ENCODE data around the gene BHMT. TPM values are rescaled to one million over a fixed set of nuclear protein-coding genes. Genes with fewer than 3 reads are reported as not detected.
"Not testable (repeated sequence)": the region's sequence is repeated elsewhere in the genome, so short reads cannot be mapped to it uniquely, and the experiment has no call there.

BHMT gene
- total and polyA plus RNA-seq, 2 experiments from 2014 or later: 2.6 to 4.2 TPM

DNA sequence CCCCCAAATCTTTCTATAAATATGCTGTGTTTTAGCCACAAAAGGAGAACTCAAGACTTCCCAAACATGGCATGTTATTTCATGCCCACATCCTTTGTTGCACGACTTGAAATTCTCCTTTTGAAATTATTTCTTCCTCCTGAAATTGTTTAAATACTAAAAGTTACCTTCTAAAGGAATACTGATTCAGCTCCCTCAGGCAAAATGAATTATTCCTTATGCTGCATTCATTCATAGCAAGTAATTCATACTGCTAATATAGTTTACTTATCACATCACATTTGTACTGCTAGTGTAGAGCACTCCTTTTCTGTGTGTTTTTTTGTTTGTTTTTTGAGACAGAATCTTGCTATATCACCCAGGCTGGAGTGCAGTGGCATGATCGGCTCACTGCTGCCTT lies 45.7 kb downstream of the BHMT start (continued):
- TF ChIP-seq, protein P1, sequence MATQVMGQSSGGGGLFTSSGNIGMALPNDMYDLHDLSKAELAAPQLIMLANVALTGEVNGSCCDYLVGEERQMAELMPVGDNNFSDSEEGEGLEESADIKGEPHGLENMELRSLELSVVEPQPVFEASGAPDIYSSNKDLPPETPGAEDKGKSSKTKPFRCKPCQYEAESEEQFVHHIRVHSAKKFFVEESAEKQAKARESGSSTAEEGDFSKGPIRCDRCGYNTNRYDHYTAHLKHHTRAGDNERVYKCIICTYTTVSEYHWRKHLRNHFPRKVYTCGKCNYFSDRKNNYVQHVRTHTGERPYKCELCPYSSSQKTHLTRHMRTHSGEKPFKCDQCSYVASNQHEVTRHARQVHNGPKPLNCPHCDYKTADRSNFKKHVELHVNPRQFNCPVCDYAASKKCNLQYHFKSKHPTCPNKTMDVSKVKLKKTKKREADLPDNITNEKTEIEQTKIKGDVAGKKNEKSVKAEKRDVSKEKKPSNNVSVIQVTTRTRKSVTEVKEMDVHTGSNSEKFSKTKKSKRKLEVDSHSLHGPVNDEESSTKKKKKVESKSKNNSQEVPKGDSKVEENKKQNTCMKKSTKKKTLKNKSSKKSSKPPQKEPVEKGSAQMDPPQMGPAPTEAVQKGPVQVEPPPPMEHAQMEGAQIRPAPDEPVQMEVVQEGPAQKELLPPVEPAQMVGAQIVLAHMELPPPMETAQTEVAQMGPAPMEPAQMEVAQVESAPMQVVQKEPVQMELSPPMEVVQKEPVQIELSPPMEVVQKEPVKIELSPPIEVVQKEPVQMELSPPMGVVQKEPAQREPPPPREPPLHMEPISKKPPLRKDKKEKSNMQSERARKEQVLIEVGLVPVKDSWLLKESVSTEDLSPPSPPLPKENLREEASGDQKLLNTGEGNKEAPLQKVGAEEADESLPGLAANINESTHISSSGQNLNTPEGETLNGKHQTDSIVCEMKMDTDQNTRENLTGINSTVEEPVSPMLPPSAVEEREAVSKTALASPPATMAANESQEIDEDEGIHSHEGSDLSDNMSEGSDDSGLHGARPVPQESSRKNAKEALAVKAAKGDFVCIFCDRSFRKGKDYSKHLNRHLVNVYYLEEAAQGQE (IDR thresholded peaks at IDR 0.05; ENCODE audit: unreplicated experiment): no peak
- no peak for TF ChIP-seq ETS1 (IDR thresholded peaks at IDR 0.05)
- TF ChIP-seq ZNF331 (CRISPR knock-in tag; IDR thresholded peaks at IDR 0.05; ENCODE audit: low read depth): no peak
- TF ChIP-seq JUNB (IDR thresholded peaks at IDR 0.05; ENCODE audit: unreplicated experiment): no peak
- no peak for TF ChIP-seq CREB1 (CRISPR knock-in tag; IDR thresholded peaks at IDR 0.05; ENCODE audit: low read depth)
- TF ChIP-seq EZH2phosphoT487 (IDR thresholded peaks at IDR 0.05; ENCODE audit: unreplicated experiment): no peak
- TF ChIP-seq, protein P2, sequence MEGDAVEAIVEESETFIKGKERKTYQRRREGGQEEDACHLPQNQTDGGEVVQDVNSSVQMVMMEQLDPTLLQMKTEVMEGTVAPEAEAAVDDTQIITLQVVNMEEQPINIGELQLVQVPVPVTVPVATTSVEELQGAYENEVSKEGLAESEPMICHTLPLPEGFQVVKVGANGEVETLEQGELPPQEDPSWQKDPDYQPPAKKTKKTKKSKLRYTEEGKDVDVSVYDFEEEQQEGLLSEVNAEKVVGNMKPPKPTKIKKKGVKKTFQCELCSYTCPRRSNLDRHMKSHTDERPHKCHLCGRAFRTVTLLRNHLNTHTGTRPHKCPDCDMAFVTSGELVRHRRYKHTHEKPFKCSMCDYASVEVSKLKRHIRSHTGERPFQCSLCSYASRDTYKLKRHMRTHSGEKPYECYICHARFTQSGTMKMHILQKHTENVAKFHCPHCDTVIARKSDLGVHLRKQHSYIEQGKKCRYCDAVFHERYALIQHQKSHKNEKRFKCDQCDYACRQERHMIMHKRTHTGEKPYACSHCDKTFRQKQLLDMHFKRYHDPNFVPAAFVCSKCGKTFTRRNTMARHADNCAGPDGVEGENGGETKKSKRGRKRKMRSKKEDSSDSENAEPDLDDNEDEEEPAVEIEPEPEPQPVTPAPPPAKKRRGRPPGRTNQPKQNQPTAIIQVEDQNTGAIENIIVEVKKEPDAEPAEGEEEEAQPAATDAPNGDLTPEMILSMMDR (conservative IDR thresholded peaks at IDR 0.05; ENCODE audit: low read depth in 2 of 2): no peak
- no peak for TF ChIP-seq NANOG (IDR thresholded peaks at IDR 0.05; ENCODE audit: borderline replicate concordance)

DNA sequence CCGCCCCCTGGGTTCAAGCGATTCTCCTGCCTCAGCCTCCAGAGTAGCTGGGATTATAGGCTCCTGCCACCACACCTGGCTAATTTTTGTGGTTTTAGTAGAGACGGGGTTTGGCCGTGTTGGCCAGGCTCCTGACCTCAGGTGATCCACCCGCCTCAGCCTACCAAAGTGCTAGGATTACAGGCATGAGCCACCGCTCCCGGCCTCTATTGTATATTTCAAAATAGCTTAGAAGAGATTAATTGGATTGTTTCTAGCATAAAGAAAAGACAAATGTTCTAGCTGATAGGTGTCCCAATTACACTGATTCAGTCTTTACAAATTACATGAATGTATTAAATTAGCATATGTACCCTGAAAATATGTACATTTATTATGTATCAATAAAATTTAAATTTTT lies 50.0 kb downstream of the BHMT start:
- H3K4me3 ChIP-seq; DNase-seq (ENCODE audit: low spot score); H3K4me3 Mint-ChIP-seq; H3K27ac Mint-ChIP-seq; H3K9me3 Mint-ChIP-seq; ATAC-seq; H3K27me3 ChIP-seq (ENCODE audit: insufficient read depth); H3K27me3 Mint-ChIP-seq (ENCODE audit: insufficient read depth, low read depth, poor library complexity); H3K36me3 Mint-ChIP-seq (ENCODE audit: low read depth); H3K4me2 ChIP-seq; H3K9me2 ChIP-seq (ENCODE audit: insufficient read depth); H3K4me1 Mint-ChIP-seq; H3K4me1 ChIP-seq (ENCODE audit: insufficient read depth); H3K79me2 ChIP-seq (replicated peaks; ENCODE audit: insufficient read depth); H3K27ac ChIP-seq (ENCODE audit: low read depth); H2AFZ ChIP-seq; H3F3A ChIP-seq (replicated peaks; ENCODE audit: low read depth); H3K36me3 ChIP-seq (ENCODE audit: insufficient read depth); H4K20me1 ChIP-seq (replicated peaks; ENCODE audit: insufficient read depth): not testable (repeated sequence)

Data from GM23338 (cell line).